Pancreas (tissue), 10 donors: ENCODE results near the gene DTWD1. TPM values are rescaled to one million over a fixed set of nuclear protein-coding genes. Genes with fewer than 3 reads are reported as not detected.

ENCODE experiments used
- ATAC-seq, 4 donors: fragments of 200-7000 bp; cut with Tn5 transposase; one replicate each; pipeline versions ENCODE4 v1.8.0 to v1.9.1; 2020; ENCODE audit warnings: mild to moderate bottlenecking in 4 of 4, moderate library complexity in 4 of 4
- DNase-seq, 6 donors: peaks; one replicate each; pipeline ENCODE4 v3.0.0-alpha.2; 2020
- FAIRE-seq: peaks from 2 replicates; lab custom pipeline; 2012; peaks lifted over from hg19 to GRCh38; lab: Jason Lieb, UNC
- H3K27ac ChIP-seq, 4 donors: fragments of 200-600 bp; sonication (generic); 1 replicate in 3 of 4; 2 replicates in 1 of 4; pipeline versions ENCODE4 v1.5.0 to v1.8.0; 2020
- H3K27me3 ChIP-seq, 4 donors: fragments of 200-600 bp; one replicate each; pipeline ENCODE4 v1.8.0; 2021
- H3K36me3 ChIP-seq, 3 donors: fragments of 200-600 bp; sonication (generic) in 1 of 3; one replicate each; pipeline versions ENCODE4 v1.5.0 to v1.8.0; 2020 to 2021
- H3K4me1 ChIP-seq, 3 donors: fragments of 200-600 bp; one replicate each; pipeline ENCODE4 v1.8.0; 2021
- H3K4me3 ChIP-seq, 4 donors: fragments of 200-600 bp; sonication (generic) in 2 of 4; one replicate each; pipeline versions ENCODE4 v1.5.0 to v1.8.0; 2020 to 2021
- H3K9me3 ChIP-seq, 4 donors: fragments of 200-600 bp; one replicate each; pipeline ENCODE4 v1.8.0; 2021
- CTCF ChIP-seq, 4 donors: fragments of 200-600 bp; sonication (generic) in 3 of 4; IDR thresholded peaks; one replicate each; pipeline versions ENCODE4 v1.5.0 to v1.8.0; 2021; ENCODE audit warnings: antibody characterized with exemption in 4 of 4
- WGBS, 2 donors: extraction: QIAGEN DNeasy Blood & Tissue Kit; methylation state at CpG; one replicate each; pipeline ENCODE4 v1.1.7; 2013; 5-methylcytosine and 5-hydroxymethylcytosine counted together
- intact Hi-C, 3 donors: fragments of 100-400 bp; cut with DNase I; formaldehyde crosslinking; loops; one replicate each; pipeline versions ENCODE4 v1.11.1 to v1.14.2; 2022
- polyA plus RNA-seq, 2 donors: library from polyadenylated mRNA; stranded (reverse); fragments of 200-250 nt; gene quantifications; one replicate each; pipeline ENCODE4 v1.2.3, GENCODE V29; 2013
- total RNA-seq, 6 donors: library from RNA; stranded (reverse); fragmentation: NEBNext Ultra II Directional in 4 of 6; extraction: Animal tissue kit (Norgen Biotek cat#: 25700) in 4 of 6; gene quantifications; one replicate each; pipeline versions ENCODE4 v1.2.1 to v1.2.4, GENCODE V29; 2021 to 2023
- donor health status: healthy with polysubstance abuse.
- donor health status: DM: no; HTN: no; CAD: no; lungs with moderate emphysema.
- donor health status: DM: no; HTN: no; CAD: no.
- donor health status: control.
- donor health status: control.
- donor health status: Bipolar disorder and iron deficiency.
- donor health status: DM: yes; HTN: yes; CAD: no.
- donor health status: DM: no; HTN: no; CAD: no.
- donor health status: DM: no; HTN: no; CAD: no.
- donor health status: DM: yes; HTN: yes; CAD: no.

The DTWD1 gene
- total and polyA plus RNA-seq, 8 donors: 18.4 to 31.6 (median 23.0) TPM

DNA sequence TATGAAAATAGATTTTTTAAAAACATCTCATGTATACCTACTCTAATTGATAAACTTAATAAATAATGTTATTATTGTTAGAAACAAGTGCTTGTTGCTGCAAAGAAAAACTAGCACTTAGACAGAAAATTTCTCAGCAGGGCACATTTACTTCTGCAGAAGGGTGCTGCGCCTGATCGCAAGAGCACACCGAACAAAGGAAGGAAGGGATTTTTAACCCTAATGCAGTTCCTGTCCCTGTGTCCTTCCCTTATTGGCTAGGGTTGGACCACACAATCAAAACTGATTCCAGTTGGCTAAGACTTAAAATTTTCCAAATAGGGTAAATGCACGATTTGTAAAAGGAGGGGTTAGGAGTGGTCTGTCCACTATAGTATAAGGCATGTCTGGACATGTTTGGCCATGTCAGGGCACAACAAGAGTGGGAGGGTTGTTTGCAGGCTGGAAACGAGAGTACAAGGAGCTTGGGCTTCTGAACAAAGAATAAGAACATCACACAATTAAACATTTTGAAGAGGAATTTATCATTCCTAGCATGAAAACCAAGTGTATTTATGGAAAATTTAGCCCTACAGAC is 4.7 kb downstream of the DTWD1 start:
- H3K4me3 ChIP-seq: no peak overlapping the region
- FAIRE-seq: no peak
- 96 to 98% methylated on average over 5 of the region's 5 CpGs for WGBS, 2 donors
- H3K36me3 ChIP-seq: peaks cover 4 to 10% (median 8%) of the 10 kb centered on the region in 3 donors
- no peaks in the 10 kb centered on the region for H3K27me3 ChIP-seq
- intact Hi-C loops: no loop called here
- H3K4me1 ChIP-seq: peaks cover 4 to 9% (median 5%) of the 10 kb centered on the region in 3 donors
- no peak for ATAC-seq
- no peaks in the 10 kb centered on the region for H3K9me3 ChIP-seq
- DNase-seq: no peak
- no peak for TF ChIP-seq CTCF (IDR thresholded peaks at IDR 0.05)
- no peak overlapping the region for H3K27ac ChIP-seq

DNA sequence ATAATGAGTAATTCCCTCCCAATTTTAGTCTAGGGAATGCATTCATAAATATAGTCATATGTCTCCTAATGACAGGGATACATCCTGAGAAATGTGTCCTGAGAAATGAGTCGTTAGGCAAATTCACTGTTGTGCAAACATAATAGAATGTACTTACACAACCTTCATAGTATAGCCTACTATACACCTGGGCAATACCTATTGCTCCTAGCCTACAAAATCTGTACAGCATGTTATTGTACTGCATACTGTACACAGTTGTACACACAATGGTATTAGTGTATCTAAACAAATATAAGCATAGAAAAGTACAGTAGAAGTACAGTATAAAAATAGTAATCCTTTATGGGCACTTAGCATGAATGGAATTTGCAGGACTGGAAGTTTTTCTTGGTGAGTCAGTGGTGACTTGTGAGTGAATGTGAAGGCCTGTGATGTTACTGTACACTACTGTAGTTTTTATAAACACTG is 6.6 kb downstream of the DTWD1 start:
- intact Hi-C loops: no loop called here
- Histone ChIP-seq H3K27me3 (no peaks in the 10 kb centered on the region), H3K9me3 (no peaks in the 10 kb centered on the region), H3K4me3 (no peak overlapping the region), H3K4me1 (peaks cover 4 to 9% (median 5%) of the 10 kb centered on the region in 3 donors), H3K36me3 (peaks cover 4 to 10% (median 8%) of the 10 kb centered on the region in 3 donors), H3K27ac (no peak overlapping the region)
- DNase-seq: no peak
- 51 to 57% methylated on average over 1 of the region's 1 CpG for WGBS, 2 donors
- ATAC-seq: peak in 1 of 4 donors; percentile 20
- TF ChIP-seq CTCF (IDR thresholded peaks at IDR 0.05): no peak
- no peak for FAIRE-seq

DNA sequence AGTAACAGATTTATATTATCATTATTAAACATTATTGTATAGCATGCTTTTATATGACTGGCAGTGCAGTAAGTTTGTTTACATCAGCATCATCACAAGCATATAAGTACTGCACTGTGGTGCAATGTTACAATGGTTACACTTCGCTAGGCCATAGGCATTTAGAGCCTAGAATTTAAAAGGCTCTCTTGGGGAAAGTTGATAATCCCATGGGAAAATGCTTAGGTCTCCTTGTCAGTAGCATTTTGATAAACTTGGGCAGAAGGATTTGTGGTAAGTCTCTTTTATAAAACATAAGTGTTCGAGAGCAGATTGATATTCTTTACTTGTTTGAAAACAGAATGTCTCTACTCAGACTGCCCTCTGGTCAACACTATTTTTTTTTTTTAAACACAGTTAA is 7.5 kb downstream of the DTWD1 start:
- Histone ChIP-seq H3K27ac (no peak overlapping the region), H3K4me3 (no peak overlapping the region), H3K36me3 (peaks cover 4 to 10% (median 8%) of the 10 kb centered on the region in 3 donors), H3K4me1 (peaks cover 0 to 9% (median 5%) of the 10 kb centered on the region in 3 donors), H3K27me3 (no peaks in the 10 kb centered on the region), H3K9me3 (no peaks in the 10 kb centered on the region)
- DNase-seq (no peak), FAIRE-seq (no peak), ATAC-seq (no peak)
- intact Hi-C loops: no loop called here
- TF ChIP-seq CTCF (IDR thresholded peaks at IDR 0.05): no peak
- WGBS, 2 donors: 91 to 96% methylated on average over 2 of the region's 2 CpGs

GRCh38 chr15:49637857-49638256 is 17.0 kb downstream of the DTWD1 start:
- WGBS, 2 donors: 88 to 89% methylated on average over 4 of the region's 4 CpGs
- no peak for TF ChIP-seq CTCF (IDR thresholded peaks at IDR 0.05)
- no peak overlapping the region for H3K4me3 ChIP-seq
- peaks cover 0 to 6% (median 0%) of the 10 kb centered on the region in 3 donors for H3K4me1 ChIP-seq
- no peak for DNase-seq
- H3K9me3 ChIP-seq: no peaks in the 10 kb centered on the region
- no peaks in the 10 kb centered on the region for H3K27me3 ChIP-seq
- no peak overlapping the region for H3K27ac ChIP-seq
- H3K36me3 ChIP-seq: peaks cover 0 to 21% (median 0%) of the 10 kb centered on the region in 3 donors
- intact Hi-C loops: no loop called here
- FAIRE-seq: no peak
- ATAC-seq: no peak

- no peaks in the 10 kb centered on the region for H3K4me1 ChIP-seq
- TF ChIP-seq CTCF (IDR thresholded peaks at IDR 0.05): no peak
- H3K27me3 ChIP-seq: no peaks in the 10 kb centered on the region
- no peak overlapping the region for H3K4me3 ChIP-seq
- intact Hi-C loops: no loop called here
- no peak for FAIRE-seq
- ATAC-seq: peak; percentile 14 to 28 (median 20)
- DNase-seq: no peak
- no peaks in the 10 kb centered on the region for H3K36me3 ChIP-seq
- H3K27ac ChIP-seq: no peak overlapping the region
- 100% methylated on average over 1 of the region's 1 CpG for WGBS, 2 donors
- no peaks in the 10 kb centered on the region for H3K9me3 ChIP-seq
Measured at GRCh38 chr15:49644364-49644794, 23.5 kb downstream of the DTWD1 start.
